Activated naive CD4-positive, alpha-beta T cell treated with anti-CD3 and anti-CD28 coated beads for 36 hours (primary cell): ENCODE results near the gene ZNF672. TPM values are rescaled to one million over a fixed set of nuclear protein-coding genes. Genes with fewer than 3 reads are reported as not detected.
"Not testable (repeated sequence)": the region's sequence is repeated elsewhere in the genome, so short reads cannot be mapped to it uniquely, and the experiment has no call there.

Experiments used
- CTCF ChIA-PET: fragments of 350-600 bp; sonication (Branson Sonifier 250); formaldehyde crosslinking; loops from one replicate; lab custom pipeline; 2021; ENCODE audit warnings: antibody characterized with exemption; lab: Charles Lee
- DNase-seq: peaks from one replicate; pipeline ENCODE4 v3.0.0-alpha.2; 2020
- H3K27ac Mint-ChIP-seq: one replicate; pipeline ENCODE4 v1.8.0; 2021; ENCODE audit warnings: mild to moderate bottlenecking, mixed read lengths
- H3K27me3 Mint-ChIP-seq: one replicate; pipeline ENCODE4 v1.8.0; 2021; ENCODE audit warnings: low read depth, mixed read lengths
- H3K36me3 Mint-ChIP-seq: one replicate; pipeline ENCODE4 v1.8.0; 2021; ENCODE audit warnings: low read depth, mixed read lengths
- H3K4me1 Mint-ChIP-seq: one replicate; pipeline ENCODE4 v1.8.0; 2021; ENCODE audit warnings: low read depth, mixed read lengths
- H3K4me3 Mint-ChIP-seq: one replicate; pipeline ENCODE4 v1.8.0; 2021; ENCODE audit warnings: mild to moderate bottlenecking, moderate library complexity, mixed read lengths
- H3K9me3 Mint-ChIP-seq: one replicate; pipeline ENCODE4 v1.8.0; 2021; ENCODE audit warnings: mixed read lengths
- intact Hi-C: fragments of 100-400 bp; cut with micrococcal nuclease; formaldehyde crosslinking; loops from one replicate; pipeline ENCODE4 v1.15.1; 2023
- microRNA-seq: library from miRNA; unstranded; fragments of <30 nt; microRNA quantifications from one replicate; pipeline ENCODE4 v1.2.0, GENCODE V29; 2022; ENCODE audit warnings: borderline microRNAs expressed, borderline replicate concordance
- total RNA-seq, 2 experiments: library from RNA; stranded (reverse); gene quantifications; one replicate each; pipeline ENCODE4 v1.2.3, GENCODE V29; 2021

The ZNF672 gene
- total RNA-seq, 2 experiments from 2014 or later = 51.6 to 53.4 TPM

DNA sequence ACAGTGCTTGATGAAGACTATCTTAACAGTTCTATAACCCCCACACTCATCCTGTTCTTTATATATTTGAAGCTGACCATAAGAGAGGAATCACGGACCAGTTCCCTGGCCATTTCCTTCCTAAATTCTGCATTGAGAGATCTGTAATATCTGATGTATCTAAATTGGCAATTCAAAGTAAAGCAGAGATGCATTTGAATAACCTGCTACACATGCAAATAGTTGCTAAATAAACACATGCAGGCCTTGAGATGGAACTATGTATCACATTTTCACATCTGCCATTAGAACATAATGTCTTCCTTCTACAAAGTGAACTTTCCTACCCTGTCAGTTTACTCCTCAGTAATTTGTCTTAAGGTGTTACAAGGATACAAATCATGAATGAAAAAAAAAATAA is 47.6 kb downstream of the ZNF672 start:
- Mint-ChIP-seq H3K4me1 (no peaks in the 10 kb centered on the region), H3K36me3 (no peaks in the 10 kb centered on the region), H3K4me3 (no peak overlapping the region), H3K9me3 (no peaks in the 10 kb centered on the region), H3K27me3 (no peaks in the 10 kb centered on the region), H3K27ac (no peak overlapping the region)
- CTCF ChIA-PET = no interaction called here
- no peak for DNase-seq
- intact Hi-C loops = no loop called here

DNA sequence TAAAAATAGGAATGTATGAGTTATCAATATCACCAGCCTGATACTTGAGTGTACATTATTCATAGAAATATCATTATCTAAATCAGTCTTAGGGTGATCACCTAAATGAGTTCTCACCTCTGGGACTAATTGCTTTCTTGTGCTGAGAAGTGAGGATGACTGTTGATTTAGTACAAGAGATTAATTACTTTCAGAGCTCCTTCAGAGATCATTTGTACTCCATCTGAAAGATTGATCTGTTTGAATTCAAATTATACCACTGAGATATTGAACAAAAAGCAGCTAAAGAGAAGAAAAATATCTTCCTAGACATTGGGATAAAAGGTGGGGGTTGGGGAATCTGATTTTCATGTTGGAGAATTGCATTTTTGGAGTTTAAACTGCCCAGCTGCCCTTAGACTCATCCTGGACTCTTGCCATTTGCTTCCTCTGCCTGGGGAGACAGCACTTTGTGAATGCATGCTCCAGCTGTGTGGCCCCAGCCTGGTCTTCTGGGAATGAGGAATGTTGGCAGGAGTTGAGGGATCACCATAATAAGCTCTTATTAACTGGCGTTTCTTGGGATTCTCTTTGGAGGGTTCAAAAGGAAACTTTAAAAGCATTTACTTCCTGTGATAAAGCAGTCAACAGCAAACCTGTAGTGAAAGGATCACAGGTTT is 48.3 kb downstream of the ZNF672 start:
- no peaks in the 10 kb centered on the region for H3K36me3 Mint-ChIP-seq
- no peak overlapping the region for H3K4me3 Mint-ChIP-seq
- DNase-seq = no peak
- H3K9me3 Mint-ChIP-seq = no peaks in the 10 kb centered on the region
- no peaks in the 10 kb centered on the region for H3K27me3 Mint-ChIP-seq
- H3K4me1 Mint-ChIP-seq = no peaks in the 10 kb centered on the region
- intact Hi-C loops = no loop called here
- H3K27ac Mint-ChIP-seq = no peak overlapping the region
- CTCF ChIA-PET = interaction anchor here (0.9 kb wide), 2 partner anchors 26 to 40 kb away, joined by 3 to 4 read pairs; no protein-coding TSS in a partner anchor

DNA sequence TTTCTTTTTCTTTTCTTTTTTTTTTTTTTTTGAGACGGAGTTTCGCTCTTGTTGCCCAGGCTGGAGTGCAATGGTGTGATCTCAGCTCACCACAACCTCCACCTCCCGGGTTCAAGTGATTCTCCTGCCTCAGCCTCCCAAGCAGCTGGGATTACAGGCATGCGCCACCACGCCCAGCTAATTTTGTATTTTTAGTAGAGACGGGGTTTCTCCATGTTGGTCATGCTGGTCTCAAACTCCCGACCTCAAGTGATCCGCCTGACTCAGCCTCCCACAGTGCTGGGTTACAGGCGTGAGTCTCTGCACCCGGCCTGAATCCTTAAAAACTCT is 51.9 kb downstream of the ZNF672 start:
- intact Hi-C loops = loop anchor here (2.0 kb wide), 1 partner anchor 15 kb away; no protein-coding TSS in a partner anchor
- H3K36me3 Mint-ChIP-seq, H3K27me3 Mint-ChIP-seq, DNase-seq, CTCF ChIA-PET, H3K4me3 Mint-ChIP-seq, H3K27ac Mint-ChIP-seq, H3K4me1 Mint-ChIP-seq, H3K9me3 Mint-ChIP-seq: not testable (repeated sequence)

DNA sequence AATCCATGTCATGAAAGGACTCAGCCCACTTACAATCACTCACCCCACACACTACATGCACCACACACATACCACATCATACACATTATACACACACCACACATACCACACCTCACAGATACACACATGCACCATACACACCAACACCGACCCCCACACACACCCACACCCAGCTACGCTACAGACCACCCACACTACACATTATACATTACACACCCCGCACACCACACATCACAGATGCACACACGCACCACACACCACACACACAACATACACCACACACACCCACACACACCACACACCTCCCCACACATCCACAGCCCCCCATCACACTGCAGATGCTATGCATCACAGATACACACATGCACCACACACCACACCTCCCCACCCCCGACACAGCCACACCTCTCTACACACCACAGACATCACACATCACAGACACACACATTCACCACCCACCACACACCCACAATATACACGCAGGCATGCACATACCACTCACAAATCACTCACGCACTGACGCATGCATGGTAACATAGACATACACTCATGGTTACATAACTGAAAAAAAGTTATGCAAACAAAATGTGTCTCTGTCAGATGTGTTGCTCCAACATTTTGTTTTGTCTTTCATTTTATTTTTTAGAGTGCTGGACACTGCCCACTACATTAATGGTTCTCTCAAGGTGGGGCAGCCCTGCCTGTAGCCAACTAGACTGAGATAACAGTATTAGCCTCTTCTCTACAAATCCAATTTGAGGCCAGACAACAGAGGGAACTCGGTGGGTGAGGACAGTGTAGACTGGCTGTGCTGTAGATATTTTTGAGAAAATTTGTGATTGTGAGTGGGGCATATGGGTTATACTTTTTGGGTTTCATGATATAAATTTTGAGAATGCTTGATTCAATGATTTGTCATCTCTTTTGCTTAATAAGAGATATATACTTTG is 52.8 kb downstream of the ZNF672 start:
- intact Hi-C loops = loop anchor here (2.0 kb wide), 1 partner anchor 14 kb away; no protein-coding TSS in a partner anchor
- no peaks in the 10 kb centered on the region for H3K4me1 Mint-ChIP-seq
- H3K36me3 Mint-ChIP-seq = no peaks in the 10 kb centered on the region
- no peak for DNase-seq
- no peaks in the 10 kb centered on the region for H3K9me3 Mint-ChIP-seq
- H3K27ac Mint-ChIP-seq = no peak overlapping the region
- H3K4me3 Mint-ChIP-seq = no peak overlapping the region
- H3K27me3 Mint-ChIP-seq = peaks cover 2% of the 10 kb centered on the region
- CTCF ChIA-PET = no interaction called here

DNA sequence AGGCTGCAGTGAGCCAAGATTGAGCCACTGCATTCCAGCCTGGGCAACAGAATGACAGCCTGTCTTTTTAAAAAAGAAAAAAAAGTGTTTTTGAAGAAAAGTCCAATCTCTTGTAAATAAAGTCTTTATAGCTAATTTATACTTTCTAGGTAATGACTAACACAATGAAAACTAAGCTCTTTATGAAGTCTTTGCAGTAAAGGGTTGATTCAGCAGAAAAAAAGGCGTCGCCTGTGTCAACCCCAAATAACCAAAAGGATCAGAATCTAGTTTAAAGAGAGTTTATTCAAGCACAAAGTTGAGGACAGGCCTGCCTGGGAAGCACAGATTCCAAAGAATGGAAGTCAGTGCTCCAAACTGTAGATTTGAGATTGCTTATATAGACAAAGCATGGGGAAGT is 53.7 kb downstream of the ZNF672 start:
- Mint-ChIP-seq H3K4me1 (no peaks in the 10 kb centered on the region), H3K4me3 (no peak overlapping the region), H3K36me3 (no peaks in the 10 kb centered on the region), H3K27me3 (peaks cover 2% of the 10 kb centered on the region), H3K27ac (no peak overlapping the region), H3K9me3 (no peaks in the 10 kb centered on the region)
- CTCF ChIA-PET = no interaction called here
- intact Hi-C loops = loop anchor here (2.0 kb wide), 1 partner anchor 13 kb away; no protein-coding TSS in a partner anchor
- no peak for DNase-seq

DNA sequence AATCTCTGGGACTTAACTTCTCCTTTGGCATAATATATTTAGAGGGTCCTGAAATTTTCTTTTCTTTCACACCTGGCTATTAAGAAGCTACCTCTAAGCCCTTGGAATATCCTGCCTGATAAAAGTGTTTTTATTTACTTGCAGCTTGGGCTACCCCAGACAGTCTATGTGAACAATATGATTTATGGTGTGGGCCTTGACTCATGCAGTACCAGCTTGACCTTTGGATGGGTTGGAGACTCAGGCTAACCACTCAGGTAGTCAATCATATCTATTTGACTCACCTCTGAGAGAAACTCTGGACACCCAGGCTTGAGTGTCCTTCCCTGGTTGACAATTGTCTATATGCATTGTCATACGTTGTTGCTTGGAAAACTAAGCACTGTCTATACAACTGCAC is 54.6 kb downstream of the ZNF672 start:
- DNase-seq = no peak
- Mint-ChIP-seq H3K4me3 (no peak overlapping the region), H3K27me3 (peaks cover 4% of the 10 kb centered on the region), H3K36me3 (no peaks in the 10 kb centered on the region), H3K9me3 (no peaks in the 10 kb centered on the region), H3K27ac (no peak overlapping the region), H3K4me1 (no peaks in the 10 kb centered on the region)
- CTCF ChIA-PET = no interaction called here
- intact Hi-C loops = no loop called here

DNA sequence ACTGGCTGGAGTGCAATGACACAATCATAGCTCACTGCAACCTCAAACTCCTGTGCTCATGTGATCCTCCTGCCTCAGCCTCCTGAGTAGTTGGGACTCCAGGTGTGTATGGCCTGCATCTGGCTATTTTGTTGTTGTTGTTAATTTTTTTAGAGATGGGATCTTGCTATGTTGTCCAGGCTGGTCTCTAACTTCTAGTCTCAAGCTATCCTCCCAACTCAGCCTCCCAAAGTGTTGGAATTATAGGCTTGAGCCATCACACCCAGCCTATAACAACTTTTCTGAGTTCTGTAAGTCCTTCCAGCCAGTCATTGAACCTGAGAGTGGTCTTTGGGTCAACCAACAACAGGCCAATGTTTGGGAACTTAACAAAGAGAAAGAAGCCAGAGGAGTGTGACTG is 56.8 kb downstream of the ZNF672 start:
- no peaks in the 10 kb centered on the region for H3K4me1 Mint-ChIP-seq
- no peak overlapping the region for H3K27ac Mint-ChIP-seq
- H3K4me3 Mint-ChIP-seq = no peak overlapping the region
- H3K27me3 Mint-ChIP-seq = peaks cover 10% of the 10 kb centered on the region
- DNase-seq = no peak
- CTCF ChIA-PET = no interaction called here
- no peaks in the 10 kb centered on the region for H3K36me3 Mint-ChIP-seq
- no peaks in the 10 kb centered on the region for H3K9me3 Mint-ChIP-seq
- intact Hi-C loops = no loop called here

DNA sequence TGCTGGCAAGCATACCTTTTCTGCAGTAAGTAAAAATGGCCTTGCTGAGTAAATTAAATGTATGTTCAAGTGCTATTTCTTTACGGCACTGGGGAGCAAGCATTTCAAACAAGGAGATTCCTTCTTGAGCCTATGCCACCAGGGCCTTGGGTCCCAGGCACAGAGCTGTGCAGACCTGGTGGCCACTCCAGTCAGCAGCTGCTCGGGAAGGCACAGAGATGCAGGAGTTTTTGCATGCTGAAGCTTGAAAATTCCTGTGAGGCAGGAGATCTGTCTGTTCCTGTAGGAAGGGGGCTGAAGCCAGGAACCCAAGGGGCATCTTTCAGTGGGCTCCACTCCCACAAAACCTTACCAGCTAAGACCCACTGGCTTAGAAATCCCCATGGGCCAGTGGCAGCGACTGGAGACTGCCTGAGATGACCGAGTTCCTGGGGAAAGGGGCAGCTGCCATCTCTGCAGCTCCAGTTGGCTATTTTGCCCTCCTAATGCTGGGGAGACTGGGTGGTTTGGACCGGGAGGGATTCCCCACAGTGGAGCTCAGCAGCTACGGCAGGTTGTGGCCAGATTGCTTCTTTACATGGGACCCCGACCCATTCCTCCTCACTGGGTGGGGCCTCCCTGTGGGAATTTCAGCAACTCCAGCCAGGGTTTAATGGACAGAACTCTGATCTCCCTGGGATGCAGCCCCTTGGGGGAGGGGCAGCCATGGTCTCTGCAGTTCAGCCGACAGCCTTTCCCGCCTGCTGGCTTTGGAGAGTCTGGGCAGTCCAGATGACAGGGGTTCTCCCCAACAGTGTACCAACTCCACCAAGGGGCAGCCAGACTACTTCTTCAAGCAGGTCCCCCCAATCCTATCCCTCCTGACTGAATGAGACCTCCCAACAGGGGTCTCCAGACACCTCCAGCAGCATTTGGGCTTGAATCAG is 59.7 kb downstream of the ZNF672 start:
- H3K9me3 Mint-ChIP-seq = no peaks in the 10 kb centered on the region
- H3K4me1 Mint-ChIP-seq = no peaks in the 10 kb centered on the region
- intact Hi-C loops = no loop called here
- no peaks in the 10 kb centered on the region for H3K36me3 Mint-ChIP-seq
- CTCF ChIA-PET = interaction anchor here (1.9 kb wide), 1 partner anchor 28 kb away, joined by 5 read pairs; no protein-coding TSS in a partner anchor
- H3K27ac Mint-ChIP-seq = no peak overlapping the region
- peaks cover 10% of the 10 kb centered on the region for H3K27me3 Mint-ChIP-seq
- no peak for DNase-seq
- H3K4me3 Mint-ChIP-seq = no peak overlapping the region

Small RNA genes within 50 kb of the gene (microRNA-seq; reads per million reads assigned to microRNA genes)
- gene MIR3124 = 2.2 reads per million

Other genes starting within 250 kb of the ZNF672 start
- not detected for gene OR2T10, start 240.5 kb upstream of the ZNF672 start, total RNA-seq
- gene OR2T11, start 203.1 kb upstream of the ZNF672 start, total RNA-seq = not detected
- not detected for gene OR2T35, start 192.9 kb upstream of the ZNF672 start, total RNA-seq
- not detected for gene OR2T27, start 182.7 kb upstream of the ZNF672 start, total RNA-seq
- not detected for gene OR14I1, start 135.5 kb upstream of the ZNF672 start, total RNA-seq
- not detected for gene LYPD8, start 82.5 kb upstream of the ZNF672 start, total RNA-seq
- gene SH3BP5L, start 12.3 kb upstream of the ZNF672 start, total RNA-seq = 10 to 100 TPM; 20.3 to 20.5 TPM
- 10 to 100 TPM; 87.6 to 88.7 TPM for gene ZNF692, start 20.9 kb downstream of the ZNF672 start, total RNA-seq
- gene PGBD2, start 68.0 kb downstream of the ZNF672 start, total RNA-seq = 1 to 10 TPM; 3.0 to 3.5 TPM